ENCODE results near the gene C17orf100.
"Not testable (repeated sequence)": the region's sequence is repeated elsewhere in the genome, so short reads cannot be mapped to it uniquely, and the experiment has no call there.

Gene C17orf100

GRCh38 chr17:6638046-6638908 lies 13.3 kb upstream of the C17orf100 start:
- peaks cover 50% of the 10 kb centered on the region for H3K4me1 Mint-ChIP-seq
- H3K36me3 Mint-ChIP-seq: peaks cover 60% of the 10 kb centered on the region
- DNase-seq (ENCODE audit: low spot score in 2 of 2) (no peak), ATAC-seq (no peak)
- H3K4me3 Mint-ChIP-seq: peak overlapping the region; percentile 90
- H3K9me3 Mint-ChIP-seq: no peaks in the 10 kb centered on the region
- peak overlapping the region; percentile 96 for H3K27ac Mint-ChIP-seq

DNA sequence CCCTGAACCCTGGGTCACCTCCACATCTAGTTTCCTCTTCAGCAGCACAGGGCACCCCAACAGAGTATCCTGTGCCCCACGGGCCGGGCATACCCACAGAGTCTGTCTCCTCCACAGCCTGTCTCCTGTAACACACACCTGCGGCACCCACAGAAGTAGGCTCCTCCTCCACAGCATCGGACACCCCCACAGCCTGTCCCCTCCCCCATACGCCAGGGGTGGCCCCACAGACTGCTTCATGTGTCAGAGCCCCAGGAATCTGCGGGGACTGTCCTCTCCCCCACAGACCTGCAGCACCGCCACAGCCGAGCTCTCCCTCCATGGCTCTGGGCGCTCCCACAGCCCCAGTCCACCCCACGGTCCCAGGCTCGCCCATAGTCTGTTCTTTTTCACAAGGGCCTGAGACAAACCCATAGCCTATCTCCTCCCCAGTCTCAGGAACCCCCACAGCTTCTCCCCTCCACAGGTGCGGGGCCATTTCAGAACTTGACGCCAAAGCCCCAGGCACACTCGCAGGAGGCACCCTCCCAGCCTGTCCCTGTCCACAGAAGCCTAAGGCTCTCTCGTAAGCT lies 12.5 kb upstream of the C17orf100 start:
- H3K4me1 Mint-ChIP-seq: peaks cover 59% of the 10 kb centered on the region
- peak overlapping the region; percentile 90 for H3K4me3 Mint-ChIP-seq
- H3K9me3 Mint-ChIP-seq: no peaks in the 10 kb centered on the region
- H3K27ac Mint-ChIP-seq: peak overlapping the region; percentile 96
- peaks cover 60% of the 10 kb centered on the region for H3K36me3 Mint-ChIP-seq
- no peak for ATAC-seq
- DNase-seq (ENCODE audit: low spot score in 2 of 2): no peak

GRCh38 chr17:6639586-6640535 lies 11.7 kb upstream of the C17orf100 start:
- Mint-ChIP-seq H3K27ac (peak overlapping the region; percentile 96), H3K36me3 (peaks cover 60% of the 10 kb centered on the region), H3K9me3 (no peaks in the 10 kb centered on the region), H3K4me3 (peak overlapping the region; percentile 90), H3K4me1 (peaks cover 66% of the 10 kb centered on the region)
- peak; percentile 39 for ATAC-seq
- DNase-seq (ENCODE audit: low spot score in 2 of 2): peak in 1 of 2 donors; percentile 60

DNA sequence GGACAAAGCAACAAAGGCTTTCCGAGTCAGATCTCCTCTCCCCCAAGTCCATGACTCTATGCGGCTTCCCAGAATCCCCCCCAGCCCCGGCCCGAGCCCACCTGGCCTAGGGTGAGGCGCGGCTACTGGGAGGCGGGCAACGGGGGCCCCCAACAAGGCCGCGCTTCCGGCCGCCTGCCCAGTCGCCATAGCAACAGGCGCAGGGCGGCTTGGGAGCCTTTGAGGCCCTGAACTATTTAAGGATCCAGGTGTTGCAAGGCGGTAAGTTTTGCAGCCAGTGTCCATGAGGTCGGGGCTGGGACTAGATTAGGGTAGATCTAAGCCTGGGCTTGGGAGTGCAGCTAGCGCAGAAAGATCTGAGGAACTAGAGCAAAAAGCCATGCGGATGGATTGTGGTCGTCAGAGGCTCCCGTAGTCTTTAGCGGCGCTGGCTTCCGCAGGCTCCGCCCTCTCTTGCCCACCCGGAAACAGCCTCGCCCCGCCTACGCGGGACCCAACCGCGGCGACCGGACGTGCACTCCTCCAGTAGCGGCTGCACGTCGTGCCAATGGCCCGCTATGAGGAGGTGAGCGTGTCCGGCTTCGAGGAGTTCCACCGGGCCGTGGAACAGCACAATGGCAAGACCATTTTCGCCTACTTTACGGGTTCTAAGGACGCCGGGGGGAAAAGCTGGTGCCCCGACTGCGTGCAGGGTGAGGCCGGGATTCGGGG lies 10.9 kb upstream of the C17orf100 start, which contains the start of the genes KIAA0753 and TXNDC17:
TSS of gene KIAA0753 (minus strand) at position 176 of the 711 bp plus-strand sequence. CDS start 5,608 bp downstream, outside the sequence.
TSS of gene TXNDC17 (plus strand) at position 525 of the 711 bp plus-strand sequence. CDS start at position 548, 23 bp downstream.
- H3K36me3 Mint-ChIP-seq: peaks cover 65% of the 10 kb centered on the region
- H3K27ac Mint-ChIP-seq: peak within 1 kb of the TSS; percentile 96
- no peaks in the 10 kb centered on the region for H3K9me3 Mint-ChIP-seq
- DNase-seq (ENCODE audit: low spot score in 2 of 2) (peak; percentile 93 to 98), ATAC-seq (peak; percentile 86)
- H3K4me1 Mint-ChIP-seq: peaks cover 73% of the 10 kb centered on the region
- peak within 1 kb of the TSS; percentile 90 for H3K4me3 Mint-ChIP-seq

GRCh38 chr17:6641247-6641863 lies 10.2 kb upstream of the C17orf100 start:
- Mint-ChIP-seq H3K9me3 (no peaks in the 10 kb centered on the region), H3K27ac (peak overlapping the region; percentile 96), H3K36me3 (peaks cover 71% of the 10 kb centered on the region), H3K4me1 (peaks cover 78% of the 10 kb centered on the region), H3K4me3 (peak overlapping the region; percentile 90)
- ATAC-seq (no peak), DNase-seq (ENCODE audit: low spot score in 2 of 2) (peak in 1 of 2 donors; percentile 69)

DNA sequence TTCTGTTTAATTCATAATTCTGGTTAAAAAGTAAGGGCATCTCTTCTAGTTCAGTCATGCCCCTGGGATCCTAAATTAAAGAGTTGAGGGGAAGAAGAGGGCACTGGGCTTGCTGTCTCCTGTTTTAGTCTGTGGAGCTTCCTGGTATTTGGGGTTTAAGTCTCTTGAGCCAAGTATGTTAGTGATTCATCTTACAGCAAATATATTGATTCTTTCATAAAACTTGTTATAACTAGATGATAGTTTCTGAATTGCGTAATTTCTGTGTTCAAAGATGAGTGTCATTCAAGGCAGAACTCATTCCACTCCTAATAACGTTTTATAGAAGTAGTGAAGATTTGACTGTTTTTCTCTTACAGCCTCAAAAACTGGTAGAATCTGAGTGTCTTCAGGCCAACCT lies 9.0 kb upstream of the C17orf100 start:
- ATAC-seq (peak; percentile 42), DNase-seq (ENCODE audit: low spot score in 2 of 2) (no peak)
- H3K9me3 Mint-ChIP-seq: no peaks in the 10 kb centered on the region
- H3K4me1 Mint-ChIP-seq: peaks cover 73% of the 10 kb centered on the region
- peak overlapping the region; percentile 92 for H3K27ac Mint-ChIP-seq
- peaks cover 81% of the 10 kb centered on the region for H3K36me3 Mint-ChIP-seq
- H3K4me3 Mint-ChIP-seq: peak overlapping the region; percentile 90

- peaks cover 73% of the 10 kb centered on the region for H3K4me1 Mint-ChIP-seq
- H3K27ac Mint-ChIP-seq: peak overlapping the region; percentile 92
- peak overlapping the region; percentile 90 for H3K4me3 Mint-ChIP-seq
- peak; percentile 47 for ATAC-seq
- H3K36me3 Mint-ChIP-seq: peaks cover 91% of the 10 kb centered on the region
- H3K9me3 Mint-ChIP-seq: no peaks in the 10 kb centered on the region
- no peak for DNase-seq (ENCODE audit: low spot score in 2 of 2)
These were observed 8.0 kb upstream of the C17orf100 start for GRCh38 chr17:6643451-6644125.

DNA sequence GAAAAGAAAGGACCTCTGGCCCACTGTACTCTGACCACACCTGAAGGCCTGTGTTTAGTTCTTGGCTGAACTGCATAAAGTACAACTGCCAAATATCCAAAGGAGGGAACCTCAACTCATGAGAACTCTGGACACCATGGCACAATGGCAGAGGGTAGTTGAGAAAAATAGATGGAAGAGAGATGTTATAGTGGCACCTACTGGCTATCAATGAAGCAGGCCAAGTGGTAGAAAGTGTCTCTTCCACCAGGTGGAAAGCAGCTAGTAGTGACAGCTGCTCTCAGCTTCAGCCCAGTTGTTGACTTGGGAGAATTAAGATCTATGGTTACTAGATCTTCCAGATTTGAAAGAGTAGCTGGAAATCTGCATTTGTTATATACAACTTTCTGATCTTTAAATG lies 3.4 kb upstream of the C17orf100 start:
- H3K27ac Mint-ChIP-seq: no peak overlapping the region
- H3K9me3 Mint-ChIP-seq: no peaks in the 10 kb centered on the region
- DNase-seq (ENCODE audit: low spot score in 2 of 2): no peak
- H3K4me3 Mint-ChIP-seq: no peak overlapping the region
- H3K4me1 Mint-ChIP-seq: peaks cover 70% of the 10 kb centered on the region
- ATAC-seq: no peak
- H3K36me3 Mint-ChIP-seq: peaks cover 81% of the 10 kb centered on the region

GRCh38 chr17:6651919-6652452 lies 424 bp downstream of the C17orf100 start:
- Mint-ChIP-seq H3K9me3 (no peaks in the 10 kb centered on the region), H3K36me3 (peaks cover 46% of the 10 kb centered on the region), H3K4me1 (peaks cover 56% of the 10 kb centered on the region), H3K27ac (no peak overlapping the region), H3K4me3 (peak overlapping the region; percentile 97)
- ATAC-seq: peak; percentile 42
- DNase-seq (ENCODE audit: low spot score in 2 of 2): no peak

- peaks cover 15% of the 10 kb centered on the region for H3K36me3 Mint-ChIP-seq
- ATAC-seq (no peak), DNase-seq (ENCODE audit: low spot score in 2 of 2) (no peak)
- H3K4me1 Mint-ChIP-seq: peaks cover 45% of the 10 kb centered on the region
- H3K27ac Mint-ChIP-seq: no peak overlapping the region
- H3K4me3 Mint-ChIP-seq: peak overlapping the region; percentile 68
- no peaks in the 10 kb centered on the region for H3K9me3 Mint-ChIP-seq
These were observed 3.5 kb downstream of the C17orf100 start for GRCh38 chr17:6654841-6655731.

- not testable (repeated sequence) for H3K9me3 Mint-ChIP-seq; H3K36me3 Mint-ChIP-seq; ATAC-seq; H3K27ac Mint-ChIP-seq; DNase-seq (ENCODE audit: low spot score in 2 of 2)
- peaks cover 48% of the 10 kb centered on the region for H3K4me1 Mint-ChIP-seq
- H3K4me3 Mint-ChIP-seq: peak overlapping the region; percentile 68
These were observed 4.3 kb downstream of the C17orf100 start for GRCh38 chr17:6655732-6656361.
